ENCODE results near the gene HUS1.
A peak's percentile ranks its signal among the peaks of the same experiment; 100 is the strongest.

HUS1 gene

GRCh38 chr7:47970761-47971160 is 8.7 kb downstream of the HUS1 start:
- TF ChIP-seq, protein P1, sequence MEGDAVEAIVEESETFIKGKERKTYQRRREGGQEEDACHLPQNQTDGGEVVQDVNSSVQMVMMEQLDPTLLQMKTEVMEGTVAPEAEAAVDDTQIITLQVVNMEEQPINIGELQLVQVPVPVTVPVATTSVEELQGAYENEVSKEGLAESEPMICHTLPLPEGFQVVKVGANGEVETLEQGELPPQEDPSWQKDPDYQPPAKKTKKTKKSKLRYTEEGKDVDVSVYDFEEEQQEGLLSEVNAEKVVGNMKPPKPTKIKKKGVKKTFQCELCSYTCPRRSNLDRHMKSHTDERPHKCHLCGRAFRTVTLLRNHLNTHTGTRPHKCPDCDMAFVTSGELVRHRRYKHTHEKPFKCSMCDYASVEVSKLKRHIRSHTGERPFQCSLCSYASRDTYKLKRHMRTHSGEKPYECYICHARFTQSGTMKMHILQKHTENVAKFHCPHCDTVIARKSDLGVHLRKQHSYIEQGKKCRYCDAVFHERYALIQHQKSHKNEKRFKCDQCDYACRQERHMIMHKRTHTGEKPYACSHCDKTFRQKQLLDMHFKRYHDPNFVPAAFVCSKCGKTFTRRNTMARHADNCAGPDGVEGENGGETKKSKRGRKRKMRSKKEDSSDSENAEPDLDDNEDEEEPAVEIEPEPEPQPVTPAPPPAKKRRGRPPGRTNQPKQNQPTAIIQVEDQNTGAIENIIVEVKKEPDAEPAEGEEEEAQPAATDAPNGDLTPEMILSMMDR (IDR thresholded peaks at IDR 0.05; ENCODE audit: insufficient read depth, low read length, missing control alignments): no peak
- no peak overlapping the region for H3K4me3 ChIP-seq (ENCODE audit: low read depth, low read length)
- DNase-seq (ENCODE audit: low read depth, low spot score): no peak
- POLR2A ChIA-PET: no interaction called here
- CTCF ChIA-PET: interaction anchor here (1.0 to 16.1 kb wide), 7 partner anchors 12 to 186 kb away, joined by 3 to 286 read pairs (median 4); partner anchors contain the start of gene PKD1L1

GRCh38 chr7:47968847-47969774 is 10.3 kb downstream of the HUS1 start:
- DNase-seq (ENCODE audit: low read depth, low spot score): no peak
- ChIA-PET CTCF (interaction anchor here (0.6 to 16.1 kb wide), 29 partner anchors 8 to 703 kb away, joined by 3 to 286 read pairs (median 4); partner anchors contain the start of genes HUS1 and PKD1L1), POLR2A (interaction anchor here (0.6 kb wide), 1 partner anchor 11 kb away, joined by 5 read pairs; no protein-coding TSS in a partner anchor)
- TF ChIP-seq, protein P1 (IDR thresholded peaks at IDR 0.05; ENCODE audit: insufficient read depth, low read length, missing control alignments): peak; percentile 90
- H3K4me3 ChIP-seq (ENCODE audit: low read depth, low read length): no peak overlapping the region

DNA sequence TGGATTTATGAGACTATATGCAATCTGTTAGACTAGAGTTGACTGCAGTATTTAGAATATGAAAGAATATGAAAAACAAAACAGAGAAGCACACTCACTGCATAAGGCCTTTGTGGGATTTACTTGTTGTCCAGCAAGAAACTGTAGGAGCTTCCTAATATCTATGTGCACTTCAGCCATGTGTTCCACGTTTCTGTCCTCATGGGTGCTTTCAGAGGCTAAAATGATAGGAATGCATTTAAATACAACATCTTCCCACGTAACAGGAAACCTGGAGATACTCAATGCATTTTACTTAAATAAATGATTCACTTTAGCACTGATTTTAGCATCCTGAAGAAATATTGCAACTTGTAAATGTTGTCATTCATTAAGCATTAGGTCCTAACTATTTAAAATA is 11.7 kb downstream of the HUS1 start:
- ChIA-PET CTCF (interaction anchor here (0.8 to 16.1 kb wide), 7 partner anchors 11 to 701 kb away, joined by 3 to 286 read pairs (median 9); partner anchors contain the start of gene PKD1L1), POLR2A (no interaction called here)
- no peak for DNase-seq (ENCODE audit: low read depth, low spot score)
- no peak overlapping the region for H3K4me3 ChIP-seq (ENCODE audit: low read depth, low read length)
- TF ChIP-seq, protein P1 (IDR thresholded peaks at IDR 0.05; ENCODE audit: insufficient read depth, low read length, missing control alignments): no peak

- POLR2A ChIA-PET: no interaction called here
- no peak overlapping the region for H3K4me3 ChIP-seq (ENCODE audit: low read depth, low read length)
- DNase-seq (ENCODE audit: low read depth, low spot score): no peak
- TF ChIP-seq, protein P1 (IDR thresholded peaks at IDR 0.05; ENCODE audit: insufficient read depth, low read length, missing control alignments): no peak
- CTCF ChIA-PET: interaction anchor here (0.8 to 16.1 kb wide), 7 partner anchors 11 to 701 kb away, joined by 3 to 286 read pairs (median 9); partner anchors contain the start of gene PKD1L1
Observed at GRCh38 chr7:47967123-47967522, 12.3 kb downstream of the HUS1 start.

DNA sequence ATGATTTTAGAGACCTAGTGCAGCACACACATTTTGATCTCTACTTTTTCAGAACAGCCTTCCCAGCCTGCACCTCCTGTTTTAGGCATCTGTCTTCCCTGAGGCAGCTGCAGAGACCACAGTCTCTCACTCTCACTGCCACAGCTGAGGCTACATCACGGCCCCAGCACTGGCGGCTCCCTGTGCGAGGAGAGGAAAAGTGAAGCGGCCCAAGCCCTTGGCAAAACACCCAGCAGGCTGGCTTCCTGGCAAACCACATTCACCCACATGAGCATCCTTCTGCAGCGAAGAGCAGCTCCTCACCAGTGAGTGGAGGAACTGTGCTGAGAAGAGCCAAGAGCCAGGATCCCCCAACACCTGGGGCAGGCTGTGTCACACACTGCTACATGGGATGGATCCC is 14.0 kb downstream of the HUS1 start:
- ChIA-PET POLR2A (no interaction called here), CTCF (interaction anchor here (1.0 to 16.1 kb wide), 5 partner anchors 9 to 699 kb away, joined by 3 to 286 read pairs (median 9); partner anchors contain the start of gene PKD1L1)
- no peak for DNase-seq (ENCODE audit: low read depth, low spot score)
- TF ChIP-seq, protein P1 (IDR thresholded peaks at IDR 0.05; ENCODE audit: insufficient read depth, low read length, missing control alignments): no peak
- no peak overlapping the region for H3K4me3 ChIP-seq (ENCODE audit: low read depth, low read length)

DNA sequence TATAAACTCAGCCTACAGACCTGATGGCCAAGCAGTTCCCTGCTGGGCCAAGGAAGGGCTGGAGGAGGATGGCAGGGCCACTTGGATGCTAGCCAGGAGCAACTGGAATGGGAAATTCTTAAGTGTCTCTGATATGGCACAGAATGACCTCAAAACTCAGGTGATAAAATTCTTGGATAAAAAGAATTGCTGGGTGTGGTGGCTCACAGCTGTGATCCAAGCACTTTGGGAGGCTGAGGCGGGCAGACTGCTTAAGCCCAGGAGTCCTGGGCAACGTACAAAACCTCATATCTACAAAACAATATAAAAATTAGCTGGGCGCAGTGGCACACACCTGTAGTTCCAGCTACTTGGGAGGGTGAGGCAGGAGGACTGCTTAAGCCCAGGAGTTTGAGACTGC is 17.2 kb downstream of the HUS1 start:
- TF ChIP-seq, protein P1 (IDR thresholded peaks at IDR 0.05; ENCODE audit: insufficient read depth, low read length, missing control alignments): no peak
- CTCF ChIA-PET: interaction anchor here (0.9 to 16.1 kb wide), 3 partner anchors 13 to 21 kb away, joined by 3 to 286 read pairs (median 3); partner anchors contain the start of gene PKD1L1
- H3K4me3 ChIP-seq (ENCODE audit: low read depth, low read length): no peak overlapping the region
- POLR2A ChIA-PET: no interaction called here
- DNase-seq (ENCODE audit: low read depth, low spot score): no peak

All from AG04449 (cell line).